HG03565 (cell line): Measurements from ENCODE around the gene PPOX.

ENCODE experiments used
- ATAC-seq: cut with Tn5 transposase; IDR thresholded peaks from one replicate; pipeline ENCODE4 v1.9.1; 2021; ENCODE audit warnings: mild to moderate bottlenecking, moderate library complexity; ENCODE audit not compliant: unreplicated experiment

Gene PPOX

DNA sequence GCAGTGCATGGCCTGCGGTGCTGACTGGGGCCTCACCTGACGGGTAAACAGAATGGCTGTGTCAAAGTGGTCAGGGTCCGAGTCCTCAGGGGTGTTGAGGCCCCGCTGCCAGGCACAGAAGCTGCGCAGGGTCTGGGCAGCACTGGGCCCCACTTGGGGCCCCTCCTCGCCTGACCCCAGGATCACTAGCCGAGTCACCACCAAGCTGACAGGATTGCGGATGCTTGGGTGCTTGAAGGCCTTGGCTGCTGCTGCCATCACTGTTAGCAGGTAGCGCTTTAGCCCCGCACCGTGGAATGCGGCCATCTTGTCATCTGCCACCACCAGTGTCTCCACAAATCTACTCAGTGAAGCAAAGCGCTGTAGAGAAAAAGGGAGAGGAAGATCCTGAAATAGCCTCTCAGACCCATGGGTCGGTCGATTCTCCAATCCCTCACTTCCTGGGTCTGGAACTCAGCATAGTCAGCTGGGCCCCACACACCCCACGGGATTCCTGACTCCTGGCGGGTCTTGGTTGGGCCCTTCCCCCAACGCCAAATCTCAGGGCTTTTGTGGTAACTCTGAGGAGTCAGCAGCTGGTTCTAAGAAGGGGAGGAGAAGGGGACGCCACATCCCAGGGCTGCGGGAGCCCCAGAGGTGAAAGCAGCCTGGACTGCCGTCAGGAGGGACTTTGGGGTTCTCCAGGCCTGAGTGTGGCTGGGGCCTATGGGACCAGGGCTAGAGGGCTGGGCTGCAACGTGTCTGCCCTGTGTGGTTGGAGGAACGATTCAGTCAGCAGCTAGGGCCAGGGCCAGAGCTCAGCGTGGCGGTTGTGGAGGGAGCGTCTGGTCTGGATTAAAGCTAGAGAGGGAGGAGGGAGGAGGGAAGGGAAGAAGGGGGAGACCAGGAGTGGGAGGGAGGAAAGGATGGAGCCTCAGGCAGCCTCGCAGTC lies 30.6 kb downstream of the PPOX start:
- no peak for ATAC-seq

DNA sequence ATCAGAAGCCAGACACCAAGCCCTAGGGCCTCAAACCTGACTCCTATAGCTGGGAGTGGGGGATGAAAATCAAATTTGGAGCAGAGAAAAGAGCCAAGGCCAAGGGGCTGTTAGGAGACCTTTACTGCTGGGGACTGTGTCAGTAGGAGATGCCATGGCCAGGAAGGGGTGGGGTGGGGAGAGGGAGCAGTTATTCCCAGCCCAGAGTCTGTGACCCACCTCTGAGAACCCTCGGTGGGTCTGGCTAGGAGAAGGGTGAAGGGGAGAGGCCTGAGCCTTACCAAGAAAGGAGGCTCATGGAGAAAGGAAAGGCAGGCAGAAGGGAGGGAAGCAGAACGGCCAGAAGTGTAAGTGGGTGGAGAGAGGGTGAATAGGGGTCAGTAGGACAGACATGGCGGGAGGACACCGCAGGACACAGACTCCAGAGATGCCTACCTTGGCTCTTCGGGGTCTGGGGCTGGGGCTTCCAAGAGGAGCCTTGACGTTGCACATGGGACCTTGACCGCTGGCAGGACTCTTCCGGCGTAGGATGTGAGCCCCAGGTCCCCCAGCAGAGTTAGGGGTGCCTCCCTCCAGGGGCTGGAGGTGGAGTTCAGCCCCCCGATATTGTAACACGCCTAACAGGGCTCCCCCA lies 31.5 kb downstream of the PPOX start:
- ATAC-seq = no peak

DNA sequence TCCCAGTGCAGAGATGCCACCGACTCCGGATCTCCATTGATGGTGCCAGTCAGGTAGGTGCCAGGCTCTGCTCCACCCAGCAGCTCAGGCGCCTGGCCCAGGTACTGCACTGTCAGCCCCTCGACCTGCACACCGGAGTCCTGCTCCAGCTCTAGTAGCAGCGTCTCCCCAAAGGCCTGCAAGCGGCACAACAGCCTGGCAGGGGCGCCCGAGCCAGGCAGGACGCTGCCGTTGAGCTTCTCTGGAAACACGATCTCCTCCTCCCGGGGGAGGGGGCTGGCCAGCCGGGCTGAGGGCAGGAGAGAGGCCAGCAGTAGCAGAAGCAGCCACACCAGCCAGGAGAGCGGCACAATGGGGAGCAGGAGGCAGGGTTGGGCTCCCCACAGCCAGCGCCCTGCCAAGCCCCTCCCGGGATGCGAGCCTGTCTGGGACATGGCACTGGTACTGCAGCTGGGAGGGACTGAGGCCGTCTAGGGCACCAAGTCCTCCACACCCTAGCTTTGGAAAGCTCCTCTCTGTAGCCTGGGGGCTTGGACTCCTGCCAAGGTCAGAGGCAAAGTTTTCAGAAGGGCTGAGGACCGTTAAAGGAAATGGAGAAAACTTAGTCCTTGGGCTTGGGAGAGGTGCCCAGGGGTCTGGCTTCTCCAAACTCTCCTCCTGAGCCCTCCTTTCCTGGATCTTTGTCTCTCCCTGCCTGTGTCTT lies 32.1 kb downstream of the PPOX start:
- ATAC-seq = no peak

DNA sequence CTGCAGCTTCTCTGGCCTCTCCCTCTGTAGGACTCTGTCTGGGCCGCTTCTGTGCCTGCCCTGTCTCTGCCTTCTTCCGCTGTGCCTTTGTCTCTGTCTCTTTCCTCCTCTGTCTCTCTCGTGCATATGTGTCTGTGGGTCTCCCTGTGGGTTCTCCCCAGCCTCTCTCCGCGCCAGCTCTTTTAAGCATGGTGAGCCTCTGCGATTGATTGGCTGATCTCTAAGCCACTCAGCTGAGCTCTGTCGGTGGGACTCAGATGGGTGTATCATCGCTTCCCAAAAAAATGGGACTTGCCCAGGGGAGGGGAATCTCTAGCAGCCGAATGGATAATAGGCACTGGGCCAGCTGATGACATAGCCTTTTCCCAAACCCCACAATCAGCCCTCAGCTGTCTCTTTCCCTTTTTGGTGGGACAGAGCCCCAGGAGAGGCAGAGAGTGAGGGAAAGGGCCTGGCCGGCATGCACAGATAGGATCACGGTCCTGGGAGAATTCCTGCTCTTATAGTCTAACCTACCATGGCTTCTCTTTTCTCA lies 32.7 kb downstream of the PPOX start, which contains the start of gene ADAMTS4:
Gene ADAMTS4, minus strand, starts transcription at position 158 of the 535 bp plus-strand sequence. CDS start 427 bp downstream, outside the sequence.
- no peak for ATAC-seq

DNA sequence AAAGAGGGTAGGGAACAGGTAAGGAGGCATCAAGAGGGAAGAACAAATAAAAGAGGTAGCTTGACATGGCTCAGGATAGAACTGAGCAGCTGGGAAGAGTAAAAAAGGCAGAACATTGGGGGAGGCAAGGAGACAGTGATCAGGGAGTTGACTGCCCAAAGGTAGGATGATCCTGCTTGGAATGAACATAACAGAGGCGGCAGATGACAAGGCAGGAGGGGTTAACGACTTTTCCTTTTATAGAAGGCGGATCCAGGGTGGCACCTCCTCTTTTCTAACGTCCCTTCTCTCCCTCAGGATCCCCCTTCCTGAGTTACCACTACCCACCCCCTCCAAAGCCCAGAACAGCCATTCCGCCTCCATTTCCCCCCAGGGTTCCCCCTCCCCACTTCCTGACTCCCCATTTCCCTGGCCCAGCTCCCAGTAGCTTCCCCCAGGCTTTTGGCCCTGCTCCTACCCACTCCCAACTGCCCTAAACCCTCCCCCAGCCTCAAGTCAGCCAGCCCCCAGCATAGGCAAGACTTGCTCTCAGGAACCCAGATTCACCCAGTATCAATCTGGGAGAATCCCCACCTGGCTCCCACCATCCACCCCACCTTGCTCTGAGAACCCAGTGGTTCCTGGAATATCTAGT lies 33.4 kb downstream of the PPOX start:
- no peak for ATAC-seq

DNA sequence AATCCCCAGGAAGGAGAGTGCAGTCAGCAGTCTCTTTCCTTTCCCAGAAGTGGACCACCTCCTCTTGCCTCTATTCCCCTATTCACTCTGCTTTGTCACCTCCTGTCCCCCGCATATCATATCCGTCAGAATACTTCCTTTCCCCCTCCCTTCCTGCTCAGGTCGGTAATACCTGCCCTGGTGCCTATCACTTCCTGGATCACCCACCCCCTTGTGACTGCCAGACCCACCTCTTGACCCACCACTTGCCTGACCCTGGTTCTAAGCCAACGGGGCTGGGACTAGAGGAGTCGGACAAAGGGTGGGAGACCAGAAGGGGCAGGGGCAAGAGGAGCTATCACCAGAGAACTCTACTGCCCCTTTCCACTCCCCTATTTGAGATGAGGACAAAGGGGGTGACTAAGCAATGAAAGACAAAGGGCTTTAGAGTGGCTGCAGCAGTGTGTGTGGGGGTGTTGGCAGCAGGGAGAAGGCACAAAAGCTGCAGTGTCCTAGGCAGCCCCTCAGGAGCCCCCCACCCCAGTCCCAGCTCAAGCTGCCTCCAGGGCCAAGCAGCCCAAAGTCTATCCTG lies 34.3 kb downstream of the PPOX start:
- ATAC-seq = no peak

DNA sequence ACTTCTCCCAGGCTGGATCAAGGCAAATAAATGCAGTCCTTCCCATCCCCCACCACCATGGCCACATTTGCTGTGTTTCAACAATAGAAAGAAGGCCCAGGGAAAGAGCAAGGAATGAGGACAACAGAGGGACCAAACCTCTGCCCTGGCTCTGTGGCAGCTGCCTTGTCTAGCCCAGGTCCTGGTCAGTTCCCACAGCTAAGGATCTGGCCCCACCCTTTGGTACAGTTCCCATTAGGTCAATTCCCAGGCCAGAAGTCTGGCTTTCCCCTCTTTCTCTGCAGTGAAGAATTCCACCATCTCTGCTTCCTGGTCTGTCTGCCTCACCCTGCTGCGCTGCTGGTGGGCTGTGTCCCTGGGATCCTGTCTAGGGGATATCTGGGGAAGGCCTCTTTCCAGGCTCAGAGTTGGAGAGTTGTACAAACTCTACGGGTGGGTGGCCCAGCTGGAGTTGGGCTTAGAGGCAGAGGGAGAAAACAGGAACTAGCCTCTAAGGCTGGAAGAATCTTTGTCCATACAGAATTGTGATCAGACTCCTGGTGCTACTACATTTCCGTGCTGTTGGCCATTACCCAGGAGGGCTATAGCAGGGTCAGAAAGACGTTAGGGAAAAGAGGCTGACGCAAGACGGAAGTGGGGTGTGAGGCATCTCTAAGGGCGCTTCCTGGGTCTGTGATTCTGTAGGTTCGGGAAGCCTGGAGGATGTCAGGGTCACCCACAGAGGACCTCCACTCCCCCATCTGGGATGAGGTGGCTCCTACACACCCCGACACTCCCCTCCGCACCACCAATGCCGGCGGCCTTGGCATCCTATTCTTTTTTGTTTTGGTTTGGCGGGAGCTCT lies 35.0 kb downstream of the PPOX start:
- ATAC-seq = no peak

DNA sequence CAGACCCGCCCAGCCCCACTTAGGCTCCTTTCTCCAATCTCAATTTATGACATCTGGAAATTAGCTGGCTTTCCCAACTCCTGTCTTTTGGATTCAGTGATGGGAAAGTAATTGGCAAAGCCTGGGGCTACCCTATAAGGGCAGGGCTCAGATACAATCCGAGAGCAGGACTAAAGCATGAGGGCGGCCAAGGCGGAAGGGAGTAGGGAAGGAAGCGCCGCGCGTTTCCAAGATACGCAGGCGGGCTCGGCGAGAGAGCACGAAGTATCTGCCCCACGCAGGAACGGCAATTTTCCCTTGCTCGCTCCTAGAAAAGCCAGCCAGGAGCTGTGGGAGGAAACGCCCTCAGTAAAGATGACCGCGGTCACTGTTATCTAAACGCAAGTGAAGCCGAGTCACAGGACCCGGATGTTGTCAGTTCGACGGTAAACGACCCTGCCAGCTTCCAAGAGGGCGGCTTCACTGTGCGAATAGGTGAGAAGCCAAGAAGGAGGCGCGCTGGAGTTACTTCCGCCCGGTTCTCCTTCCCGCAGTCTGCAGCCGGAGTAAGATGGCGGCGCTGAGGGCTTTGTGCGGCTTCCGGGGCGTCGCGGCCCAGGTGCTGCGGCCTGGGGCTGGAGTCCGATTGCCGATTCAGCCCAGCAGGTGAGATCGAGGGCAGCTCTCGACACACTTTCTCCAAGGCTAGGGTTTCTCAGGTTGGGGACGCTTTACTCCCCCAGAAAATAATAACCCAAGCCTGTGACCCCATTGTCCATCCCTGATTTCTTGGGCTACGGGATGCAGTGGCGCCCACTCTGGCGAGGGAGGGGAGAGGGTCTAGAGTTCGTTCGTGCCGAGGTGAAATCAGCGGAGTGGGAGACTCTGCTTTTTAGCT lies 35.8 kb downstream of the PPOX start, which contains the start of gene NDUFS2:
Gene NDUFS2, plus strand, starts transcription at position 532 of the 877 bp plus-strand sequence. Its CDS starts 19 bp downstream, at position 551.
- ATAC-seq = peak; percentile 90

DNA sequence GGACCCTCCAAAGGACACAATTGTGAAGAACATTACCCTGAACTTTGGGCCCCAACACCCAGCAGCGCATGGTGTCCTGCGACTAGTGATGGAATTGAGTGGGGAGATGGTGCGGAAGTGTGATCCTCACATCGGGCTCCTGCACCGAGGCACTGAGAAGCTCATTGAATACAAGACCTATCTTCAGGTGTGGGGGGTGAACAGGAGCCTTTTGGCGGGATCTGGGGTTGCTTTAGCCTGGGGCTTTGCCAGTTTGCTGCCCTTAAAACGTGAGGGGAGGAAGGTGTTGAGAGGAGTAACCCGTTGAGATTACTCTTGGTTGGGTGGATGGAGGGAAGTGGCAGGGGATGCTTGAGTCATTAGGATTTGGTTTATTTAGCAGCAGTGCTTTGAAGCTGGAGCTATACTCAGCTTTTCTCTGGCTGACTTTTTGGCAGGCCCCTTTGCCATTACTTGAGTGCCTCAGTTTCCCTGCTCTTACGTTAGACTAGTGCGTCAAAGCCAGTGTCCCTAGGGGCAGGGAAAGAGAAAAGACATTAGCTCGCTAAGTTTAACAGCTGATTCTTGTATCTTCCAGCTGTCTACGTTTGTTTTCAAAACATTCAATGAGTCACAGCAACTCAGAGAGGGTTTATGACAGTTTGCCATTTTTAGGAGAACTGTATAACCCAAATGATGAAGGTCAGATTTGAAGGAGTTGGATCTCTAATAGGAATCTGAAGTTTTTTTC lies 40.4 kb downstream of the PPOX start:
- no peak for ATAC-seq

DNA sequence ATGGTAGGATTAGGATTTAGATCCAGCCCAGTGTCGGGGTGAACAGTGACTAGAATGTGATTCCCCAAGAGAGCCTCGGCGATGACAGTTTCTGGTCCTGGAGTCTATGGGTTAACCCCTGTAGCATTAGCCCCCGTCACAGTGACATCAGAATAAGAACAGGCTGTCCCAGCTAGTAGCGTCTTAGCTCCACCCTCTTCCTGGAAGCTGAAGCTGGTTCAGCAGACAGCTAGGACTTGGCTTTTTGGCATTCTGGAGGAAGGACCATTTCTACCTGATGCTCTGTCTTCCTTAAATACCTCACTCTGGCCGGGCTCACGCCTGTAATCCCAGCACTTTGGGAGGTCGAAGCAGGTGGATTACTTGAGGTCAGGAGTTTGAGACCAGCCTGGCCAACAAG lies 40.9 kb downstream of the PPOX start:
- ATAC-seq = no peak

DNA sequence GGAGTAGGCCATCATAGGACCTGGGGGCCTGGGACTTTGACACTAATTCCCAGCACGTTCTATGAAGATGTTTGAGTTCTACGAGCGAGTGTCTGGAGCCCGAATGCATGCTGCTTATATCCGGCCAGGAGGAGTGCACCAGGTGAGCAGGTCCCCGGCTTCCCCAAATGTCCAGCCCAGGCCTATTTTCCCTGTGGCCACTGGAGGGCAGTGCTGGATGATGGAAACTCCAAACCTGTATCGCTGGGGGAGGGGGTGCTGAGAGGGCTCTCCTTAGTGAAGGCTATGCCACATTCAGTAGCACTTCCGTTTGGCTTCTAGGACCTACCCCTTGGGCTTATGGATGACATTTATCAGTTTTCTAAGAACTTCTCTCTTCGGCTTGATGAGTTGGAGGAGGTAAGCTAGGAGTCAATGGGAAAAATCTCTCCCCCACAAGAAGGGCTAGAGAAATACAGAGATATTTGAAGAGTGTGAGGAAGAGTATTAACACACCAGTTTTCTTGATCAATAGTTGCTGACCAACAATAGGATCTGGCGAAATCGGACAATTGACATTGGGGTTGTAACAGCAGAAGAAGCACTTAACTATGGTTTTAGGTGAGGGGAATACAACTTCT lies 43.7 kb downstream of the PPOX start:
- ATAC-seq = peak; percentile 51

DNA sequence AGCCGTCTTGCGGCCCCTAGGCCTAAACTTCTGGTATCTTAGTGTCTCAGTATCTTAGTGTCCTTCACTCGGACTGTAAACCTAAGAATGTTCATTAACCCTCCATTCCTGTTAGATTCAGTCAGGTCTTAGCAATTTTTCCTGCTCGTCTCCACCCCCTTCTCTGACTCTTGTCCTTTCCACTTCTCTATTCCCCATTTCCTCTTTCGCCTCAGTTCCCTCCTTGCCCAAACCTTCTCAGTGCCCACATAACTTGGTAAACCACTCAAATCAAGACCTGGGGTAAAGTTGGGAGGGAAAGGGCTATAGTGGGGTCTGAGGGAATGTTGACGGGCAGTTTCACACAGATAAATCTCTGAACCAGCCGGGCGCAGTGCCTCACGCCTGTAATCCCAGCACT lies 48.1 kb downstream of the PPOX start:
- no peak for ATAC-seq

DNA sequence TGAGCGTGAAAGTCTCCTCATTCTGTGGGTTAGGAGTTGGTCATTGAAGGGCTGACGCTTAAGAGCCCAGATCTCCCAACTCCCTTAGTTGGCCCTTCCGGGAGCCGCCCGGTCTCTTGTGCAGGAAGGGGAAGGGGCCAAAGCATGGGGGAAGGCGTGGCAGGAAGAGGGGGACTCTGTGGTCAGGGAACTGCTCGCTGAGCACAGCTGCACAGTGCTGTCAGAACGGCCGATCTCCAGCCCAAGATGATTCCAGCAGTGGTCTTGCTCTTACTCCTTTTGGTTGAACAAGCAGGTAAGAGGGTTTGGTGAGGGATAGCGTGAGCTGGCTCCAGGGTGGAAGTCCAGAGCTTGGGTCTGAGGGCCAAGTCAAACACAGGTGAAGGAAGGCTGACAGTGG lies 48.9 kb downstream of the PPOX start, which contains the start of gene FCER1G:
Gene FCER1G, plus strand, starts transcription at position 220 of the 400 bp plus-strand sequence. Its CDS starts 27 bp downstream, at position 247.
- no peak for ATAC-seq

DNA sequence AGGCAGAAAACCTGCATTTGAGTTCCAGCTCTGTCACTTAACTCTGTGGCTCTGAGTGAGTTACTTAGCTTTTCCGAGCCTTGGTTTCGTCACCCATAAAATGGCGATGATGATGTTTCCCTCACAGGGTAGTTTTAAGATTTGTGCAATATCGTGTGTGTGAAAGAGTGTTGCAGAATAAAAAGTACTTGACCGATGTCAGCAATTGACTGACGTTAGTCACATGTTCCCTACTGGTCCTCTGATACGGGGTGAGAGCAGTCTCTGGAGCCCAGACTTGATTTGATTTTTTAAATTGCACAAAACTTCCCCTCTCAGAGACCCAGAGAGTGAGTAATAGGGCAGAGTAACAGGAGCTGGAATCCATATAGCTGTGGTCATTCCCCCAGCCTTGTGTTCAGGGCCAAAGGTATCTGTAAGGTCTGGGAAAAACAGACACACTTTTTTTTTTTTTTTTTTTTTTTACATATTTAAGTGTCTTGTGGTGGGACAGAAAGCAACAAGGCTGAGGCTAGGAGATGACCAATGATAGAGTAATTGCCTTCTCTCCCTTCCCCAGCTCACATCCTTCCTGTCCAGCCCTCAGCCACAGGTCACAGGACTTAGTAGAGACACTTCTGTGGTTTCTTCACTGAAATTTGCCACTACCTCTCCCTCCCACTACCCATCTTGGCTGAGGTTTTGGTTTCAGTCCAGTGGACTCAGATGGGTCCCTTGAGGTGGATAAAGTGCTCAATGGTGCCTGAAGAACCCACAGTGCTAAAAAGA lies 50.9 kb downstream of the PPOX start:
- peak; percentile 83 for ATAC-seq

DNA sequence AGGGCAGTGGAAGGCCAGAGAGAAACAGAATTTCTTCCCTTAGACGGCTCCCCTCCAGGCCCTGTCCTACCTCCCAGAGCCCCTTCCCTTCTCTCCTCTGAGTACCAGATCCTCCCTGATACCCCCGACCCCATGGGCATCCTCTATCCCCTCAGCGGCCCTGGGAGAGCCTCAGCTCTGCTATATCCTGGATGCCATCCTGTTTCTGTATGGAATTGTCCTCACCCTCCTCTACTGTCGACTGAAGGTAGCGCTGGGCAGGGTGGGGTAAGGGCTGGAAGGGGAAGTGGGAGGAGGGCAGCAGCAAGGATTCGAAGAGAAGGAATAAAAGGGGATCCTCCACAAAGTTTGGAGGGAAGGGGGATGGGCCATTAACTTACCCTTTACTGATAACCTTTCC lies 51.6 kb downstream of the PPOX start:
- ATAC-seq = no peak

DNA sequence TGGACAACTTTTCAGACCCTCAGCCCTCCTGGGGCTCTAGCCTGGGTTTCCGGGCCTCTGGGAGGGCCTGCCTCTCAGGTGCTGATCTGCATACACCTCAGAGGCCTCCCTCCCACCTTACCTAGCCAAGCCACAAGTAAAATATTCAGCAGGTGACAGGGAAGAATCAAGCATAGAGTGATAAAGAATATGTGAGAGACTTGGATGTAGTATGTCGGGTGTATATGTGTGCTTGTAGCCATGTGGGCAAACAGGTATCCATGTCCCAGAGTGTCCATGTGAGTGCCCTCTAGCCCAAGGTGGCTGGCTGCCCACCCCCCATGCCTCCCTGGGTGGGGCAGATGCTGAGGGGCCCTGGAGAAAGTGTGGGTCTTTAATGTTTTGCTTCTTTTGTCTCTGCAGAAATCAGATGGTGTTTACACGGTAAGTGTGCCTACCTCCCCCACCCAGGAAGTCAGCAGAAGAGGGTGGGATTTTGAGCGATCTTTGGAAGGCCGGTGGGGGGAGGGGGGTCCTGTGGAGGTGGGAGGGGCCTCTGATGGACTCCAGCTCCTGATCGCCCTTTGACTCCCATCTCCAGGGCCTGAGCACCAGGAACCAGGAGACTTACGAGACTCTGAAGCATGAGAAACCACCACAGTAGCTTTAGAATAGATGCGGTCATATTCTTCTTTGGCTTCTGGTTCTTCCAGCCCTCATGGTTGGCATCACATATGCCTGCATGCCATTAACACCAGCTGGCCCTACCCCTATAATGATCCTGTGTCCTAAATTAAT lies 52.3 kb downstream of the PPOX start:
- ATAC-seq = no peak
